Measurements from ENCODE around the gene MTMR10. TPM values are rescaled to one million over a fixed set of nuclear protein-coding genes. Genes with fewer than 3 reads are reported as not detected.

Gene MTMR10
- total RNA-seq, 2 donors from 2014 or later = 13.9 to 44.7 TPM

DNA sequence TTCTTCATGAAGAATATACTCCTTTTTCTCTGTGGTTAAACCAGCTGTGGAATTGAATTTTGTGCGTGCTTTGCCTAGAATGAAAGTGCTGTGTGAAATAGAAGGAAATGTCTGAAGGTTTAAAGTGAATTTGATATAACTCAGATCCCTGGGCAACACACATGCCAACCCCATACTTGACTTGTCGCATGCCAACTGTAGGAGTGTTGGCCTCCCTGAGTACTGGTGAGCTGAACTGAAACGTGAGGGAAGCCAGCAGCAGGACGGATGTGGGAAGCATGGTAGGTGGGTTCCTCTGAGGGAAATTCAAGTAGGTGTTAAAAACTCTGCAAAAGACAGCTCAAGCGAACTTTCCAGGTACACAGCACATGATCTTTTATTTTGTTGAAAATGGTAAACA, 73.1 kb downstream of the MTMR10 start:
- peaks cover 21% of the 10 kb centered on the region for H3K36me3 ChIP-seq
- DNase-seq (ENCODE audit: low spot score) (no peak), ATAC-seq (ENCODE audit: insufficient number of reproducible peaks, low FRiP score, low read depth) (no peak)
- no peaks in the 10 kb centered on the region for H3K27me3 ChIP-seq (replicated peaks; ENCODE audit: insufficient read depth)
- no peak for TF ChIP-seq CTCF (IDR thresholded peaks at IDR 0.05)
- H3K27ac ChIP-seq = no peak overlapping the region
- H3K4me1 ChIP-seq (ENCODE audit: control insufficient read depth in 1 of 2, low read depth in 2 of 2) = no peaks in the 10 kb centered on the region
- H3K4me3 ChIP-seq = no peak overlapping the region
- H3K9me3 ChIP-seq = no peaks in the 10 kb centered on the region

GRCh38 chr15:30917675-30918074, 73.8 kb downstream of the MTMR10 start:
- DNase-seq (ENCODE audit: low spot score) (no peak), ATAC-seq (ENCODE audit: insufficient number of reproducible peaks, low FRiP score, low read depth) (no peak)
- peaks cover 18% of the 10 kb centered on the region for H3K36me3 ChIP-seq
- H3K4me3 ChIP-seq = no peak overlapping the region
- no peaks in the 10 kb centered on the region for H3K9me3 ChIP-seq
- H3K4me1 ChIP-seq (ENCODE audit: control insufficient read depth in 1 of 2, low read depth in 2 of 2) = no peaks in the 10 kb centered on the region
- no peak for TF ChIP-seq CTCF (IDR thresholded peaks at IDR 0.05)
- H3K27ac ChIP-seq = no peak overlapping the region
- H3K27me3 ChIP-seq (replicated peaks; ENCODE audit: insufficient read depth) = no peaks in the 10 kb centered on the region

GRCh38 chr15:30917013-30917412, 74.4 kb downstream of the MTMR10 start:
- H3K4me3 ChIP-seq = no peak overlapping the region
- no peak for ATAC-seq (ENCODE audit: insufficient number of reproducible peaks, low FRiP score, low read depth)
- H3K36me3 ChIP-seq = peaks cover 14% of the 10 kb centered on the region
- H3K4me1 ChIP-seq (ENCODE audit: control insufficient read depth in 1 of 2, low read depth in 2 of 2) = no peaks in the 10 kb centered on the region
- no peaks in the 10 kb centered on the region for H3K27me3 ChIP-seq (replicated peaks; ENCODE audit: insufficient read depth)
- no peak for TF ChIP-seq CTCF (IDR thresholded peaks at IDR 0.05)
- DNase-seq (ENCODE audit: low spot score) = no peak
- H3K27ac ChIP-seq = no peak overlapping the region
- H3K9me3 ChIP-seq = no peaks in the 10 kb centered on the region

DNA sequence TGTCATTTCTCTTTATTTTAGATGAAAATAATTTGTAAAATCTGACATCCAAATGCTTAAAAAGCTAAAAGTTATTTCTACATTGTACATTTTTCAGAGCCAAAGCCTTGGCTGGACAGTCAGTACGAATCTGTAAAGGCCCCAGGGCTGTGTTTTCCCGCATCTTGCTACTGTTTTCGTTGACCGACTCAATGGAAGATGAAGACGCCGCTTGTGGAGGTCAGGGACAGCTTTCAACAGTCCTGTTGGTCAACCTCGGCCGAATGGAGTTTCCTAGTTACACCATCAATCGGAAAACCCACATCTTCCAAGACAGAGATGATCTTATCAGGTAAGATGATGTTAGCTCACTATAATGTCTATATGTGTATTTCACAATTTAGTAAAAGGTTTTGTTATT, 77.7 kb downstream of the MTMR10 start:
- Histone ChIP-seq H3K27me3 (replicated peaks; ENCODE audit: insufficient read depth) (no peaks in the 10 kb centered on the region), H3K36me3 (peaks cover 14% of the 10 kb centered on the region), H3K4me3 (no peak overlapping the region), H3K4me1 (ENCODE audit: control insufficient read depth in 1 of 2, low read depth in 2 of 2) (no peaks in the 10 kb centered on the region), H3K9me3 (no peaks in the 10 kb centered on the region), H3K27ac (no peak overlapping the region)
- DNase-seq (ENCODE audit: low spot score) = no peak
- ATAC-seq (ENCODE audit: insufficient number of reproducible peaks, low FRiP score, low read depth) = no peak
- TF ChIP-seq CTCF (IDR thresholded peaks at IDR 0.05) = no peak

DNA sequence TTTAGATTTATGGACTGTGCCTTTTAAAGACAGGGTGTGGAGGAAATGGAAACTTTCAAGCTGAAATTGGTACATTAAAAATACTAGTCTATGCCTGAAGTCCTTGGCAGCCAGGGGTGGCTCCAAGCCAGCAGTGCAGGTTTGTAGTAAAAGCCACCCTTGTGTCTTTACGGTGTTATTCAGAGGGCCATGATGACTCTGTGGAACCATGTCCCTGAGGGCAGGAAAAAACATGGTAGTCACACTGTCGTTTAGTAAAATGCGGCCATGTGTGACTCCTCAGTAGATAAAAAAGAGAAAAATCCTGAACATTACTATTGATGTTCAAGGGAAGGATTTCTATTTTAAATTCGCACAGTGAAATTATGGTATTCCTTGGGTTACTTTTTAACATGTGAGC, 85.1 kb downstream of the MTMR10 start:
- no peak for TF ChIP-seq CTCF (IDR thresholded peaks at IDR 0.05)
- Histone ChIP-seq H3K4me3 (no peak overlapping the region), H3K27me3 (replicated peaks; ENCODE audit: insufficient read depth) (no peaks in the 10 kb centered on the region), H3K27ac (no peak overlapping the region), H3K36me3 (peaks cover 4% of the 10 kb centered on the region), H3K4me1 (ENCODE audit: control insufficient read depth in 1 of 2, low read depth in 2 of 2) (peaks cover 6 to 11% of the 10 kb centered on the region in 2 donors), H3K9me3 (no peaks in the 10 kb centered on the region)
- DNase-seq (ENCODE audit: low spot score) = no peak
- no peak for ATAC-seq (ENCODE audit: insufficient number of reproducible peaks, low FRiP score, low read depth)
